ENCODE measurements around the gene COL6A2.

COL6A2 gene

GRCh38 chr21:46078978-46079351 lies 18.9 kb upstream of the COL6A2 start:
- TF ChIP-seq CTCF (IDR thresholded peaks at IDR 0.05): no peak
- no peak overlapping the region for H3K4me2 ChIP-seq (ENCODE audit: low read length)
- H3K4me1 ChIP-seq: no peaks in the 10 kb centered on the region
- H3K4me3 ChIP-seq (ENCODE audit: low read depth, low read length): no peak overlapping the region
- no peaks in the 10 kb centered on the region for H3K9me3 ChIP-seq (ENCODE audit: control insufficient read depth, low read length)
- H3K36me3 ChIP-seq (ENCODE audit: control insufficient read depth, insufficient read depth, low read length): no peaks in the 10 kb centered on the region
- no peaks in the 10 kb centered on the region for H3K79me2 ChIP-seq
- no peaks in the 10 kb centered on the region for H3K27me3 ChIP-seq (ENCODE audit: control insufficient read depth, insufficient read depth, low read length)
- no peak overlapping the region for H3K9ac ChIP-seq
- H3K27ac ChIP-seq: no peak overlapping the region
- H2AFZ ChIP-seq: no peak overlapping the region

GRCh38 chr21:46079352-46080170 lies 18.4 kb upstream of the COL6A2 start:
- Histone ChIP-seq H3K4me1 (no peaks in the 10 kb centered on the region), H2AFZ (no peak overlapping the region), H3K27me3 (ENCODE audit: control insufficient read depth, insufficient read depth, low read length) (no peaks in the 10 kb centered on the region), H3K4me3 (ENCODE audit: low read depth, low read length) (no peak overlapping the region), H3K27ac (no peak overlapping the region), H3K79me2 (no peaks in the 10 kb centered on the region), H3K9ac (no peak overlapping the region), H3K4me2 (ENCODE audit: low read length) (no peak overlapping the region), H3K9me3 (ENCODE audit: control insufficient read depth, low read length) (no peaks in the 10 kb centered on the region), H3K36me3 (ENCODE audit: control insufficient read depth, insufficient read depth, low read length) (no peaks in the 10 kb centered on the region)
- no peak for TF ChIP-seq CTCF (IDR thresholded peaks at IDR 0.05)

GRCh38 chr21:46080171-46081021 lies 17.5 kb upstream of the COL6A2 start:
- H2AFZ ChIP-seq: no peak overlapping the region
- H3K79me2 ChIP-seq: no peaks in the 10 kb centered on the region

GRCh38 chr21:46081022-46081861 lies 16.7 kb upstream of the COL6A2 start:
- TF ChIP-seq CTCF (IDR thresholded peaks at IDR 0.05): no peak
- H2AFZ ChIP-seq: no peak overlapping the region
- H3K9ac ChIP-seq: no peak overlapping the region
- no peaks in the 10 kb centered on the region for H3K36me3 ChIP-seq (ENCODE audit: control insufficient read depth, insufficient read depth, low read length)
- no peaks in the 10 kb centered on the region for H3K79me2 ChIP-seq
- no peak overlapping the region for H3K4me2 ChIP-seq (ENCODE audit: low read length)
- no peaks in the 10 kb centered on the region for H3K27me3 ChIP-seq (ENCODE audit: control insufficient read depth, insufficient read depth, low read length)
- no peak overlapping the region for H3K4me3 ChIP-seq (ENCODE audit: low read depth, low read length)
- no peaks in the 10 kb centered on the region for H3K4me1 ChIP-seq
- no peaks in the 10 kb centered on the region for H3K9me3 ChIP-seq (ENCODE audit: control insufficient read depth, low read length)
- H3K27ac ChIP-seq: no peak overlapping the region

More at GRCh38 chr21:46080171-46081021, 17.5 kb upstream of the COL6A2 start:
- Histone ChIP-seq H3K4me2 (ENCODE audit: low read length) (no peak overlapping the region), H3K9me3 (ENCODE audit: control insufficient read depth, low read length) (no peaks in the 10 kb centered on the region), H3K4me1 (no peaks in the 10 kb centered on the region), H3K27ac (no peak overlapping the region), H3K9ac (no peak overlapping the region), H3K36me3 (ENCODE audit: control insufficient read depth, insufficient read depth, low read length) (no peaks in the 10 kb centered on the region), H3K27me3 (ENCODE audit: control insufficient read depth, insufficient read depth, low read length) (no peaks in the 10 kb centered on the region), H3K4me3 (ENCODE audit: low read depth, low read length) (no peak overlapping the region)
- no peak for TF ChIP-seq CTCF (IDR thresholded peaks at IDR 0.05)

Data from parathyroid adenoma (tissue), 2 donors.